ENCODE data around the gene PCP4L1. TPM values are rescaled to one million over a fixed set of nuclear protein-coding genes. Genes with fewer than 3 reads are reported as not detected.

The PCP4L1 gene
- total RNA-seq, 1 experiment from 2014 or later = 2.5 TPM

DNA sequence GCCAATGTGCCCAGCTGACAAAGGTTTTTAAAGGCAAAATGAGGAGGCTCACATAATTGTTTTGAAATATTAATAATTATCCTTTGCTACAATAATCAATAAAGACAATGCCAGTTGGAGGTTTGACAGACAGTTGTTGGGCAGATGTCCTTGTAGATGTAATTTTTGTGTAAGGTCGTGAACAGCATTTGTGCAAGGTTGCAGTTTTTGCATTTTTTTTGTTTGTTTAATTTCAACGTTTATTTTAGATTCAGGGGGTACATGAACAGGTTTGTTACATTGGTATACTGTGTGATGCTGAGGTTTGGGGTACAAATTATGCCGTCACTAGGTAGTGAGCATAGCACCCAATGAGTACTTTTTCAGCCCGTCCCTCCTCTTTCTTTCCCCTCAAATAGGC lies 41.9 kb downstream of the PCP4L1 start:
- intact Hi-C loops (cut with micrococcal nuclease; ENCODE audit: unreplicated experiment) = no loop called here
- Histone ChIP-seq H3K4me3 (ENCODE audit: low read depth, low read length) (no peak overlapping the region), H3K36me3 (ENCODE audit: control insufficient read depth, insufficient read depth, low read length) (no peaks in the 10 kb centered on the region), H3K4me1 (no peaks in the 10 kb centered on the region), H3K9me3 (no peaks in the 10 kb centered on the region), H3K27me3 (replicated peaks; ENCODE audit: control insufficient read depth, insufficient read depth, low read length) (no peaks in the 10 kb centered on the region)
- no peaks in the 10 kb centered on the region for H3K36me3 Mint-ChIP-seq (ENCODE audit: insufficient read depth, unreplicated experiment)
- H3K4me3 Mint-ChIP-seq (ENCODE audit: unreplicated experiment) = no peak overlapping the region
- no peaks in the 10 kb centered on the region for H3K27me3 Mint-ChIP-seq (ENCODE audit: insufficient read depth, unreplicated experiment)
- ChIA-PET CTCF (no interaction called here), POLR2A (no interaction called here)
- DNase-seq = no peak
- H3K9me3 Mint-ChIP-seq (ENCODE audit: unreplicated experiment) = no peaks in the 10 kb centered on the region
- no peaks in the 10 kb centered on the region for H3K4me1 Mint-ChIP-seq (ENCODE audit: low read depth, unreplicated experiment)
- H3K27ac Mint-ChIP-seq (ENCODE audit: unreplicated experiment) = no peak overlapping the region
- no TSS peak for BruUV-seq (replicated peaks)
- TF ChIP-seq, protein P1, sequence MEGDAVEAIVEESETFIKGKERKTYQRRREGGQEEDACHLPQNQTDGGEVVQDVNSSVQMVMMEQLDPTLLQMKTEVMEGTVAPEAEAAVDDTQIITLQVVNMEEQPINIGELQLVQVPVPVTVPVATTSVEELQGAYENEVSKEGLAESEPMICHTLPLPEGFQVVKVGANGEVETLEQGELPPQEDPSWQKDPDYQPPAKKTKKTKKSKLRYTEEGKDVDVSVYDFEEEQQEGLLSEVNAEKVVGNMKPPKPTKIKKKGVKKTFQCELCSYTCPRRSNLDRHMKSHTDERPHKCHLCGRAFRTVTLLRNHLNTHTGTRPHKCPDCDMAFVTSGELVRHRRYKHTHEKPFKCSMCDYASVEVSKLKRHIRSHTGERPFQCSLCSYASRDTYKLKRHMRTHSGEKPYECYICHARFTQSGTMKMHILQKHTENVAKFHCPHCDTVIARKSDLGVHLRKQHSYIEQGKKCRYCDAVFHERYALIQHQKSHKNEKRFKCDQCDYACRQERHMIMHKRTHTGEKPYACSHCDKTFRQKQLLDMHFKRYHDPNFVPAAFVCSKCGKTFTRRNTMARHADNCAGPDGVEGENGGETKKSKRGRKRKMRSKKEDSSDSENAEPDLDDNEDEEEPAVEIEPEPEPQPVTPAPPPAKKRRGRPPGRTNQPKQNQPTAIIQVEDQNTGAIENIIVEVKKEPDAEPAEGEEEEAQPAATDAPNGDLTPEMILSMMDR (IDR thresholded peaks at IDR 0.05; ENCODE audit: insufficient read depth in 1 of 2, low read depth in 1 of 2, low read length in 1 of 2, severe bottlenecking in 1 of 2, unreplicated experiment in 1 of 2) = no peak

- Histone ChIP-seq H3K9me3 (no peaks in the 10 kb centered on the region), H3K4me1 (0 out of 2 replicates have a peak, but pooled peaks cover 3% of the 10 kb centered on the region), H3K27me3 (replicated peaks; ENCODE audit: control insufficient read depth, insufficient read depth, low read length) (no peaks in the 10 kb centered on the region), H3K4me3 (ENCODE audit: low read depth, low read length) (no peak overlapping the region), H3K36me3 (ENCODE audit: control insufficient read depth, insufficient read depth, low read length) (no peaks in the 10 kb centered on the region)
- no peaks in the 10 kb centered on the region for H3K36me3 Mint-ChIP-seq (ENCODE audit: insufficient read depth, unreplicated experiment)
- intact Hi-C loops (cut with micrococcal nuclease; ENCODE audit: unreplicated experiment) = no loop called here
- no peak for DNase-seq
- H3K9me3 Mint-ChIP-seq (ENCODE audit: unreplicated experiment) = no peaks in the 10 kb centered on the region
- no peaks in the 10 kb centered on the region for H3K27me3 Mint-ChIP-seq (ENCODE audit: insufficient read depth, unreplicated experiment)
- TF ChIP-seq, protein P1 (IDR thresholded peaks at IDR 0.05; ENCODE audit: insufficient read depth in 1 of 2, low read depth in 1 of 2, low read length in 1 of 2, severe bottlenecking in 1 of 2, unreplicated experiment in 1 of 2) = no peak
- H3K4me1 Mint-ChIP-seq (ENCODE audit: low read depth, unreplicated experiment) = no peaks in the 10 kb centered on the region
- no TSS peak for BruUV-seq (replicated peaks)
- ChIA-PET POLR2A (no interaction called here), CTCF (no interaction called here)
- H3K4me3 Mint-ChIP-seq (ENCODE audit: unreplicated experiment) = no peak overlapping the region
- H3K27ac Mint-ChIP-seq (ENCODE audit: unreplicated experiment) = peak overlapping the region; percentile 19
These were observed 46.7 kb downstream of the PCP4L1 start for GRCh38 chr1:161304927-161305866.

GRCh38 chr1:161305867-161306519 lies 47.4 kb downstream of the PCP4L1 start:
- intact Hi-C loops (cut with micrococcal nuclease; ENCODE audit: unreplicated experiment) = no loop called here

More at GRCh38 chr1:161305867-161306519, 47.4 kb downstream of the PCP4L1 start:
- no peaks in the 10 kb centered on the region for H3K9me3 ChIP-seq
- ChIA-PET CTCF (no interaction called here), POLR2A (no interaction called here)
- Mint-ChIP-seq H3K9me3 (ENCODE audit: unreplicated experiment) (no peaks in the 10 kb centered on the region), H3K4me1 (ENCODE audit: low read depth, unreplicated experiment) (no peaks in the 10 kb centered on the region), H3K27me3 (ENCODE audit: insufficient read depth, unreplicated experiment) (no peaks in the 10 kb centered on the region), H3K27ac (ENCODE audit: unreplicated experiment) (no peak overlapping the region), H3K4me3 (ENCODE audit: unreplicated experiment) (no peak overlapping the region), H3K36me3 (ENCODE audit: insufficient read depth, unreplicated experiment) (no peaks in the 10 kb centered on the region)
- TF ChIP-seq, protein P1 (IDR thresholded peaks at IDR 0.05; ENCODE audit: insufficient read depth in 1 of 2, low read depth in 1 of 2, low read length in 1 of 2, severe bottlenecking in 1 of 2, unreplicated experiment in 1 of 2) = no peak
- DNase-seq = no peak
- BruUV-seq (replicated peaks) = no TSS peak
- no peaks in the 10 kb centered on the region for H3K27me3 ChIP-seq (replicated peaks; ENCODE audit: control insufficient read depth, insufficient read depth, low read length)
- H3K4me1 ChIP-seq = 0 out of 2 replicates have a peak, but pooled peaks cover 3% of the 10 kb centered on the region
- no peaks in the 10 kb centered on the region for H3K36me3 ChIP-seq (ENCODE audit: control insufficient read depth, insufficient read depth, low read length)
- H3K4me3 ChIP-seq (ENCODE audit: low read depth, low read length) = no peak overlapping the region
